K562 (cell line): Measurements from ENCODE around the gene BHLHE40. TPM values are rescaled to one million over a fixed set of nuclear protein-coding genes. Genes with fewer than 3 reads are reported as not detected.

Experiments used
- ASH1L ChIP-seq: fragments of 450-650 bp; IDR thresholded peaks from 2 replicates; pipeline ENCODE4 v1.6.1; 2018; ENCODE audit warnings: borderline replicate concordance, mild to moderate bottlenecking, low read depth; ENCODE audit not compliant: partially characterized antibody
- CTBP1 ChIP-seq: fragments of 450-650 bp; IDR thresholded peaks from 2 replicates; pipeline ENCODE4 v1.6.1; 2016; ENCODE audit warnings: borderline replicate concordance
- DNMT1 ChIP-seq: fragments of 450-650 bp; IDR thresholded peaks from 2 replicates; pipeline ENCODE4 v1.6.1; 2016; ENCODE audit warnings: antibody characterized with exemption, mild to moderate bottlenecking
- HDAC1 ChIP-seq, 2 experiments: fragments of 450-650 bp; IDR thresholded peaks; 2 replicates each; pipeline ENCODE4 v1.6.1; 2016 to 2017; ENCODE audit warnings: inconsistent platforms in 1 of 2, mild to moderate bottlenecking in 1 of 2, moderate library complexity in 1 of 2
- KLF16 ChIP-seq: IDR thresholded peaks from 2 replicates; pipeline ENCODE4 v1.6.1; 2016; ENCODE audit warnings: antibody characterized with exemption
- LCOR ChIP-seq: sonication (generic); formaldehyde crosslinking; IDR thresholded peaks from 2 replicates; pipeline ENCODE4 v1.8.0; 2022; ENCODE audit warnings: mild to moderate bottlenecking, missing genetic modification reagents
- MEF2A ChIP-seq: IDR thresholded peaks from 2 replicates; pipeline ENCODE4 v1.6.1; 2011; ENCODE audit warnings: low read depth, mild to moderate bottlenecking, low read length, moderate library complexity; ENCODE audit not compliant: control insufficient read depth
- PHTF2 ChIP-seq: fragments of 250-450 bp; sonication (Bioruptor Pico); IDR thresholded peaks from 2 replicates; pipeline ENCODE4 v1.5.0; 2021; ENCODE audit warnings: mild to moderate bottlenecking
- PPARD ChIP-seq: fragments of 250-450 bp; sonication (Bioruptor Pico); IDR thresholded peaks from 2 replicates; pipeline ENCODE4 v1.8.0; 2022; ENCODE audit warnings: inconsistent platforms, mild to moderate bottlenecking, moderate library complexity
- RBM15 ChIP-seq: fragments of 200-400 bp; formaldehyde crosslinking; IDR thresholded peaks from 2 replicates; pipeline ENCODE4 v1.6.1; 2018; ENCODE audit warnings: mild to moderate bottlenecking, low read length, moderate library complexity; ENCODE audit not compliant: insufficient read depth
- SOX6 ChIP-seq: fragments of 450-650 bp; IDR thresholded peaks from 2 replicates; pipeline ENCODE4 v1.6.1; 2014; ENCODE audit warnings: mild to moderate bottlenecking
- ZFP36 ChIP-seq: fragments of 150-350 bp; IDR thresholded peaks from 2 replicates; pipeline ENCODE4 v1.6.1; 2018; ENCODE audit warnings: low read length, low read depth; ENCODE audit not compliant: partially characterized antibody
- ZNF174 ChIP-seq: fragments of 250-450 bp; sonication (Bioruptor Pico); IDR thresholded peaks from 2 replicates; pipeline ENCODE4 v1.4.0; 2020; ENCODE audit warnings: mild to moderate bottlenecking
- polyA plus RNA-seq, 8 experiments: library from polyadenylated mRNA; depleted of rRNA in 4 of 8; stranded (reverse) in 5 of 8; unstranded in 3 of 8; fragments of >200 nt; fragmentation: Nextera tagmentation in 2 of 8; fragmentation: Illumina TruSeq in 1 of 8; extraction: Ambion mirVana in 2 of 8; extraction: Trizol in 1 of 8; gene quantifications; 2 replicates each; pipeline versions ENCODE4 v1.2.1 to v1.2.3, GENCODE V29; 2011 to 2014; ENCODE audit warnings: inconsistent platforms in 1 of 8, missing spikeins in 1 of 8
- total RNA-seq, 7 experiments: library from RNA; depleted of rRNA in 6 of 7; stranded (reverse); fragments of >200 nt in 6 of 7; fragmentation: Illumina TruSeq in 2 of 7; extraction: Trizol in 2 of 7; gene quantifications; 2 replicates each; pipeline versions ENCODE4 v1.2.1 to v1.2.3, GENCODE V29; 2011 to 2021; ENCODE audit warnings: low replicate concordance in 1 of 7
- TF ChIP-seq, protein P1 (sequence below): IDR thresholded peaks from 2 replicates; pipeline ENCODE4 v1.6.1; 2011; ENCODE audit warnings: borderline replicate concordance, low read depth, mild to moderate bottlenecking, moderate library complexity, low read length; ENCODE audit not compliant: insufficient read depth, poor library complexity, severe bottlenecking
- TF ChIP-seq, protein P2 (sequence below): fragments of 250-450 bp; sonication (Bioruptor Pico); IDR thresholded peaks from 2 replicates; pipeline ENCODE4 v1.5.0; 2021; ENCODE audit warnings: mild to moderate bottlenecking, moderate library complexity
- TF ChIP-seq, protein P3 (sequence below): sonication (generic); IDR thresholded peaks from 2 replicates; pipeline ENCODE4 v1.6.1; 2016
- TF ChIP-seq, protein P4 (sequence below): fragments of 150-350 bp; IDR thresholded peaks from 2 replicates; pipeline ENCODE4 v1.6.1; 2014; ENCODE audit warnings: low read depth, mild to moderate bottlenecking, low read length, borderline replicate concordance

Gene BHLHE40
- total and polyA plus RNA-seq, 9 of the 15 experiments (the other 6 are each of a cell fraction or from before 2014, with no cell fraction given): 12.0 to 83.9 (median 31.4) TPM

GRCh38 chr3:4977001-4977852 is 2.0 kb upstream of the BHLHE40 start (continued):
- TF ChIP-seq DNMT1: no peak
- peak; percentile 49; the same call in 1 of the 2 replicates for TF ChIP-seq CTBP1
- TF ChIP-seq, protein P1, sequence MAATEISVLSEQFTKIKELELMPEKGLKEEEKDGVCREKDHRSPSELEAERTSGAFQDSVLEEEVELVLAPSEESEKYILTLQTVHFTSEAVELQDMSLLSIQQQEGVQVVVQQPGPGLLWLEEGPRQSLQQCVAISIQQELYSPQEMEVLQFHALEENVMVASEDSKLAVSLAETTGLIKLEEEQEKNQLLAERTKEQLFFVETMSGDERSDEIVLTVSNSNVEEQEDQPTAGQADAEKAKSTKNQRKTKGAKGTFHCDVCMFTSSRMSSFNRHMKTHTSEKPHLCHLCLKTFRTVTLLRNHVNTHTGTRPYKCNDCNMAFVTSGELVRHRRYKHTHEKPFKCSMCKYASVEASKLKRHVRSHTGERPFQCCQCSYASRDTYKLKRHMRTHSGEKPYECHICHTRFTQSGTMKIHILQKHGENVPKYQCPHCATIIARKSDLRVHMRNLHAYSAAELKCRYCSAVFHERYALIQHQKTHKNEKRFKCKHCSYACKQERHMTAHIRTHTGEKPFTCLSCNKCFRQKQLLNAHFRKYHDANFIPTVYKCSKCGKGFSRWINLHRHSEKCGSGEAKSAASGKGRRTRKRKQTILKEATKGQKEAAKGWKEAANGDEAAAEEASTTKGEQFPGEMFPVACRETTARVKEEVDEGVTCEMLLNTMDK: no peak
- peak; percentile 48 for TF ChIP-seq ZFP36
- no peak for TF ChIP-seq PHTF2 (CRISPR knock-in tag)
- TF ChIP-seq MEF2A: peak; percentile 53; the same call in 1 of the 2 replicates
- peak; percentile 82 for TF ChIP-seq KLF16
- TF ChIP-seq, protein P2, sequence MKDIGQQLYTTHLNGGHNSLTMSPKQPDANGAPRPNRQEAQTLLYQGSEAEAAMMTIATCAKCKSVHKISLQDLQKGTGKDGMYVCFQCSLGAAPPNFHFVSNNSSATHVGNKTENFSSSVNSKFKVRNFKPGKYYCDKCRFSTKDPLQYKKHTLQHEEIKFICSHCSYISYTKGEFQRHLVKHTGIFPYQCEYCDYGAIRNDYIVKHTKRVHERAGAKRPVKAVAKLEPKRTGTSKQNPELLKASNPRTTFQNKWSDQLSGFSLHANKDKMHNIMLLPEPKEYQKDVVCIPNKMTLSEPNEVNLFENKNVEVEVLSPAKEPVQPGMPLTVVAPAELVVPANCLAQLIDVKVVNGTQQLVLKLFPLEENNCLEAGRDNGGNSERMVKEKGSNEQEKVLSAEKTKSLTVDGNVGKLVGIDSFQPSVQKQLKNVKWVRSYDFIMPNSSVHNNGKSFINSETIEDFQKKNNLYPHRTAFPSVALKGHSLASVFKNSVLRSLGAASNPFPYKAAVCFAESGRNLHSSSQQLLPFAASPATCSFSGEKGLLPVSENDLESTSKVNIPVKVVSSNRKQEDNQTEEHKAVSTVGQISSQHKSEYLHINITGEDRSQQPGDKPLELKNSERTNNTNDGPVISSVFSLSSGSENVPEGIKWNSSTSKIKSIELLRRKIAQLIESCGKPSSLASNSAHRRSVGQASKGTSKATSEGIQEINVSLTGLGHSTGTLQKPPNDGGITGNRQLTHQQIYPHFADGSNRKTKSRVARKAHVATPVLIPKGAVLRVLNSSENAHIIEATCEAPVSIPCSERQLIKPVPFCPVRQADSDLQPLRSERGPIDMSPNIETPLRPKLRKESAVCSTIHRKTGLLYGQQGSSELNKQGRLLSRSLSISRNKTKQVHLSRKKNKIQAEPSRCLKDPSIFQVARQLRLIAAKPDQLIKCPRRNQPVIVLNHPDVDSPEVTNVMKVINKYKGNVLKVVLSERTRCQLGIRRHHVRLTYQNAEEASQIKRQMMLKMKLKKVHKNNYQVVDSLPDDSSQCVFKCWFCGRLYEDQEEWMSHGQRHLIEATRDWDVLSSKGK (CRISPR knock-in tag): no peak
- no peak for TF ChIP-seq ASH1L
- TF ChIP-seq, protein P3, sequence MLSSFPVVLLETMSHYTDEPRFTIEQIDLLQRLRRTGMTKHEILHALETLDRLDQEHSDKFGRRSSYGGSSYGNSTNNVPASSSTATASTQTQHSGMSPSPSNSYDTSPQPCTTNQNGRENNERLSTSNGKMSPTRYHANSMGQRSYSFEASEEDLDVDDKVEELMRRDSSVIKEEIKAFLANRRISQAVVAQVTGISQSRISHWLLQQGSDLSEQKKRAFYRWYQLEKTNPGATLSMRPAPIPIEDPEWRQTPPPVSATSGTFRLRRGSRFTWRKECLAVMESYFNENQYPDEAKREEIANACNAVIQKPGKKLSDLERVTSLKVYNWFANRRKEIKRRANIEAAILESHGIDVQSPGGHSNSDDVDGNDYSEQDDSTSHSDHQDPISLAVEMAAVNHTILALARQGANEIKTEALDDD: peak; percentile 74
- peak; percentile 91; the same call in 1 of the 2 replicates for TF ChIP-seq LCOR (CRISPR knock-in tag)
- TF ChIP-seq ZNF174: no peak
- TF ChIP-seq, protein P4, sequence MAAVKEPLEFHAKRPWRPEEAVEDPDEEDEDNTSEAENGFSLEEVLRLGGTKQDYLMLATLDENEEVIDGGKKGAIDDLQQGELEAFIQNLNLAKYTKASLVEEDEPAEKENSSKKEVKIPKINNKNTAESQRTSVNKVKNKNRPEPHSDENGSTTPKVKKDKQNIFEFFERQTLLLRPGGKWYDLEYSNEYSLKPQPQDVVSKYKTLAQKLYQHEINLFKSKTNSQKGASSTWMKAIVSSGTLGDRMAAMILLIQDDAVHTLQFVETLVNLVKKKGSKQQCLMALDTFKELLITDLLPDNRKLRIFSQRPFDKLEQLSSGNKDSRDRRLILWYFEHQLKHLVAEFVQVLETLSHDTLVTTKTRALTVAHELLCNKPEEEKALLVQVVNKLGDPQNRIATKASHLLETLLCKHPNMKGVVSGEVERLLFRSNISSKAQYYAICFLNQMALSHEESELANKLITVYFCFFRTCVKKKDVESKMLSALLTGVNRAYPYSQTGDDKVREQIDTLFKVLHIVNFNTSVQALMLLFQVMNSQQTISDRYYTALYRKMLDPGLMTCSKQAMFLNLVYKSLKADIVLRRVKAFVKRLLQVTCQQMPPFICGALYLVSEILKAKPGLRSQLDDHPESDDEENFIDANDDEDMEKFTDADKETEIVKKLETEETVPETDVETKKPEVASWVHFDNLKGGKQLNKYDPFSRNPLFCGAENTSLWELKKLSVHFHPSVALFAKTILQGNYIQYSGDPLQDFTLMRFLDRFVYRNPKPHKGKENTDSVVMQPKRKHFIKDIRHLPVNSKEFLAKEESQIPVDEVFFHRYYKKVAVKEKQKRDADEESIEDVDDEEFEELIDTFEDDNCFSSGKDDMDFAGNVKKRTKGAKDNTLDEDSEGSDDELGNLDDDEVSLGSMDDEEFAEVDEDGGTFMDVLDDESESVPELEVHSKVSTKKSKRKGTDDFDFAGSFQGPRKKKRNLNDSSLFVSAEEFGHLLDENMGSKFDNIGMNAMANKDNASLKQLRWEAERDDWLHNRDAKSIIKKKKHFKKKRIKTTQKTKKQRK: no peak
- peak in 1 of 2 experiments; percentile 87; a peak in 2 of 4 replicates for TF ChIP-seq HDAC1 (IDR thresholded peaks at IDR 0.05)
- no peak for TF ChIP-seq PPARD
- no peak for TF ChIP-seq RBM15
- TF ChIP-seq SOX6: peak; percentile 86
